GM12891 (cell line): ENCODE measurements around the gene SALL3.

ENCODE experiments used
- PAX5 ChIP-seq: IDR thresholded peaks from 2 replicates; pipeline ENCODE4 v1.6.1; 2011; ENCODE audit warnings: low read length, moderate library complexity, mild to moderate bottlenecking; ENCODE audit not compliant: insufficient read depth, severe bottlenecking
- POLR2A ChIP-seq: IDR thresholded peaks from 2 replicates; pipeline ENCODE4 v1.6.1; 2011; ENCODE audit warnings: low read depth, low read length, control low read depth
- POLR2AphosphoS5 ChIP-seq: IDR thresholded peaks from 2 replicates; pipeline ENCODE4 v1.6.1; 2011; ENCODE audit warnings: low read depth, low read length, control low read depth
- SPI1 ChIP-seq: IDR thresholded peaks from 2 replicates; pipeline ENCODE4 v1.6.1; 2011; ENCODE audit warnings: low read depth, low read length, control low read depth
- TAF1 ChIP-seq: IDR thresholded peaks from 2 replicates; pipeline ENCODE4 v1.6.1; 2011; ENCODE audit warnings: low read depth, low read length, control low read depth

DNA sequence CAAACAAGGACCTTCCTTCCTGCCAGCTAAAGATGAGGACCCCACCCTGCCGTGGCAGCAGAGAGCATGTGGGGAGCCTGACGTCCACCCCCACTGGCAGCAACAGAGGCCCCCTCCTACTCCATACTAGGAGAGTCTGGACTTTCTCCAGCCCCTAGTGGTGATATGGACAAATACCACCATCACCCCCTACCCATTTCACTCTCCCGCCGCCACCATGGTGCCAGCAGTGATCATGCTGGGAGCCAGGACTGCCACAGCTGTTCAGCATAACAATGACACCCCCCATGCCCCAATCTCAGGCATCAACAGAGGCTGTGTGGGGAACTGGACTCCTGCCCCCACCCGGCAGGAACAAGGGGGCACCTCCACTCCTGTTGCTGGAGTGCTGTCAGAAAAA lies 46.9 kb downstream of the SALL3 start:
- TF ChIP-seq POLR2AphosphoS5 (no peak), POLR2A (no peak), TAF1 (no peak), SPI1 (no peak), PAX5 (no peak)
